GM18909 (cell line): ENCODE data around the gene ILK.

Experiments used
- ATAC-seq: cut with Tn5 transposase; IDR thresholded peaks from one replicate; pipeline ENCODE4 v1.9.1; 2021; ENCODE audit warnings: mild to moderate bottlenecking; ENCODE audit not compliant: unreplicated experiment, poor library complexity

ILK gene

GRCh38 chr11:6633422-6634408, 30.1 kb downstream of the ILK start:
- no peak for ATAC-seq

GRCh38 chr11:6634534-6634933, 31.0 kb downstream of the ILK start:
- no peak for ATAC-seq

DNA sequence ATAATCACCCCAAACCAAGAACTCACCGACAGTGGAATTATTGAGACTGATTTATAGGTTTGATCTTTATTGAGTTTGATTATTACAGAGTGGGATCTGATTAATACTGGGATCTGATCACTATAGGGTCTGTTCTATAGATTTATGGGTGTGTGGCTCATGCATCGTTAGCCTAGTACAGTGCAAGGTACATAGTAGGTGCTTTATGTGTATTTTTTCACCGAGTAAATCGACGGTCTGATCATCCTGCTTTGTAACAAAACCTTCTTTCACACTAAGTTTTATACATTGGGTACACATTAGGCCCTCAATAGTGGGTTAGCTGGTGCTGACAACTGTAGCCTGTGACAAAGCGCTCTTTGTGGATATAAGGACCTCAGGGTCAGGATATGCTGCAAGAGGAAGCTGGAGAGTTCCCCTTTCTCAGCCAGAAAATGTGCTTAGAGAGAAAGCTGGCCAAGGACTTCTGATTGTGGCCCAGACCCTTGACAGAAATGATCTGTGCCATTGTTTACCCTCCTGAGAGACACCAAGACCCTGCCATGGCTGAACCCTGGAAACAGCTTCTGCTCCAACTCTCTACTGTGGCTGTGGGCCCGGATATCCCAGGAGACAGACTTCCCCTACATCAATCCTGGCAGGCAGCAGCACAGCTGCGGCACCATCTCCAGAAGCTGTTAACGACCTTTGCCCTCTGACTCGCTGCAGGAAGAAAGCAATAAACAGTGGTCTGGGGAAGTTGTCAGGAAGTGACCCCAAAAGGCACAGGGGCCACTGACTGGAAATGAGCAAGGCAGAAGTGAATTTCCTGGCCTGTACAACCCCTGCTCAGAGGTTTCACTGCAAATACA, 31.7 kb downstream of the ILK start:
- ATAC-seq, result no peak

DNA sequence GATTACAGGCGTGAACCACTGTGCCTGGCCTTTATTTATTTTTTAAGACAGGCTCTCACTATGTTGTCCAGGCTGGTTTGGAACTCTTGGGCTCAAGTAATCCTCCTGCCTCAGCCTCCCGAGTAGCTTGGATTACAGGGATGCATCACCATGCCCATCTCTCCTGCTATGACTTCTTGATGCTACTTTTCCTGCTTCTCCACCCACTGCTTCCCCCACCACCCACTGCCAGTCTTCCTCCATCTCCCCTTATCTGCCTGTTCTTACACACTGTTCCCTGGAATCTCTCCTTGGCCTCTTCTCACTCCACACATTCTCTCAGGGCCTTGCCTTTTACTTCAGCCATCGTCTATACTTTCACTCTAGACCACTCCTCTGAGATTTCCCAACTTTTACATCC, 32.9 kb downstream of the ILK start:
- ATAC-seq, result no peak

DNA sequence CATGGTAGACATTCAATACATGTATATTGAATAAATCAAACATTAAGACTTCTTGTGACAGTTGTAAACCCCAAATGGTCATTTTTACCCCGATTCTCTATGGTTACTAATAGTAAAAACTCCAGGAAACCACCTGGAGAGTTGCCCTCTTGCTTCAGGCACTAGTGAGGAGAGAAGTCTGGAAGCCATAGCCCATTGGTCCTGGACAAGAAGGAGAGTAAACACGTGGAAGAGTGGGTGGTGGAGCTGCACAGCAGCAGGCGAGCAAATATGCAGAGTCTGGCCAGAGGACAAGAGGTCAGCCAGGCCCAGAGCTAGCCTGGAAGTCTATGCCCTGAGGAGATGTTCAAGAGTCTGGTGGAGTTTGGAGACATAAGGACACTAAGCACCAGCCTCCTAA, 34.3 kb downstream of the ILK start:
- ATAC-seq, result no peak

GRCh38 chr11:6638429-6638828, 34.9 kb downstream of the ILK start:
- ATAC-seq, result no peak

GRCh38 chr11:6640036-6640984, 36.7 kb downstream of the ILK start:
- ATAC-seq, result no peak

GRCh38 chr11:6640985-6641701, 37.6 kb downstream of the ILK start:
- no peak for ATAC-seq

GRCh38 chr11:6642957-6643356, 39.4 kb downstream of the ILK start:
- ATAC-seq, result no peak

DNA sequence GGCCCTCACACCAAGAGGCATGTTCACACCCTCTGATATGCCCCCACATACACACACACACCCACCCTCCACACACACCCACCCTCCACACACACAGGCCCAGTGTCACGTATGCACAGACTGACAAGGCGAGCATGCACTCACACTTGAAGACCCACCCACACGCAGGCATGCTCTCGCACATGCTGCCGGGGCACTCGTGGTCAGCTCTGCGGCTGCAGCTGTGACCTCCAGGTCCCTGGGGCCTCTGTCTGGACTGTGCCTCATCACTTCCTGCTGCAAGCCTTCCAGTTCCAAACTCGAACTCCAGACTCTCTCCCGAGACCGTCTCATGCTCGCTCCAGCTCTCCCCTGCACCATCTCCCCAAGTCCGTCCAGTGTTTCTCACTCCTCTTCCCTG, 42.5 kb downstream of the ILK start:
- ATAC-seq, result peak; percentile 40

- ATAC-seq, result no peak
Observed at GRCh38 chr11:6646576-6646917, 43.0 kb downstream of the ILK start.

- peak; percentile 90 for ATAC-seq
Observed at GRCh38 chr11:6646918-6647679, 43.5 kb downstream of the ILK start.

- no peak for ATAC-seq
Observed at GRCh38 chr11:6647836-6648235, 44.3 kb downstream of the ILK start.

DNA sequence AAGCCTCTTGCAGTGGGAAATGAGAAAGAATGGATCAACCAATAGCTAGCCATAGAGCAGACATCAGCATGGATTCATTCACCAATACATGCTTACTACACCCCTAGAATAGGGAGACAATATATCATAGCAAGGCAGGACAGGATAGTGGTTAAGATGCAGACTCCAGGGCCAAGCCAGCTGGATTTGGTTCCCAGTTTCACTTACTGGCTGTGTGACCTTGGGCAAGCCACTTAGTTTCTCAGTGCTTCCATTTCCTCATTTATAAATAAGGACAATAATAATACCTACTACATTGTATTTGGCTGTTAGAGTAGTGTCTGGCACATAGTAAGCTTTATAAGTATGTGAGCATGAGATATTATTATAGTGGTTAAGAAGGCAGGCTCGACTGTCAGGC, 44.9 kb downstream of the ILK start:
- no peak for ATAC-seq

GRCh38 chr11:6650104-6650503, 46.5 kb downstream of the ILK start:
- no peak for ATAC-seq

DNA sequence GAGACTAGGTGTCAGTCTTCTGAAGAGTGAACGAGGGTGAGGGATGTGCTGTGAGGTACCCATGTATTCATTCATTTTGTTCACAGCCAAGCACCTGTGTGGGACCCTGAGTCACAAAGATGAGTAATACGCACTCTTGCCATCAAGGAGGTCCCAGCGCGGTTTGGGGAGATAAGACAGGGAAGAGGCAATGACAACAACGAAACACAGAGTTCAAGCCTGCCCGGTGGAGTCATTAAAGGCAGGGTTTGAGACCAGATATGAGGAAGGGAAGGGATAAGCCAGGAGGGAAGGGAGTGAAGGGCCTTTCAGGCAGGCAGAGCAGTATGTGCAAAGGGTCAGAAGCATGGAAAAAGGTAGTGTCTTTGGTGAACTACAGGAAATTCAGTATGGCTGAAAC, 47.4 kb downstream of the ILK start:
- ATAC-seq, result no peak

GRCh38 chr11:6652182-6652581, 48.6 kb downstream of the ILK start:
- no peak for ATAC-seq

- no peak for ATAC-seq
Observed at GRCh38 chr11:6653097-6653496, 49.5 kb downstream of the ILK start.

DNA sequence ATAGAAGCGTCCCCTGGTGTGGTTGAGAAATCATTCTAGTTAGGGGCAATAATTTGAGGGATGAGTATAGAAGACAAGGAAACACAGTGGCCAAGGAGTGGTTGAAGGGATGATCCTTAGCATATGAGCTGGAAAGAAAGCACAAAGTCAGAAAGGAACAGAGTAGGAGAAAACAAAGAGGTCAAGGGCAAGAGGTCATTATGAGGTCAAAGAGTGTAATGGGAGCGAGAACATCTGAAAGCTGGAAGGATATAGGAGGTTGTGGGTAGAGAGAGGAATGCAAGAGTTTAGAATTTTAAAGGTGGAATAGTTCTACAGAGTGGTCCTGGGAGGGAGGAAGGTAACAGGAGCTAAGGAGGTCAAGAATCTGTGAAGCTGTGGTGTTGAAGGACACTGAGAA, 50.1 kb downstream of the ILK start:
- ATAC-seq, result no peak
